ENCODE measurements around the gene MKLN1. TPM values are rescaled to one million over a fixed set of nuclear protein-coding genes. Genes with fewer than 3 reads are reported as not detected.

Gene MKLN1
- total and polyA plus RNA-seq, 2 of the 4 experiments (the other 2 are of a cell fraction), result 17.5 to 52.0 TPM

- TF ChIP-seq RFX5 (IDR thresholded peaks at IDR 0.05; ENCODE audit: low read depth, low read length), result no peak
- no peak for TF ChIP-seq MAFK (IDR thresholded peaks at IDR 0.05; ENCODE audit: low read depth, low read length)
Observed at GRCh38 chr7:131533566-131534561, 206.2 kb downstream of the MKLN1 start (continued).

GRCh38 chr7:131536361-131536849 is 208.7 kb downstream of the MKLN1 start:
- Histone ChIP-seq H2BK15ac (ENCODE audit: low read depth, low read length) (no peak overlapping the region), H3K9me3 (ENCODE audit: control insufficient read depth, insufficient read depth, low read length) (no peaks in the 10 kb centered on the region), H2AFZ (replicated peaks; ENCODE audit: low read length, poor library complexity) (no peak overlapping the region), H2AK5ac (ENCODE audit: low read depth, low read length) (no peak overlapping the region), H2BK120ac (ENCODE audit: low read depth, low read length) (no peak overlapping the region), H3K9ac (ENCODE audit: low read depth, low read length) (no peak overlapping the region), H3K4me1 (ENCODE audit: control insufficient read depth, insufficient read depth, low read length) (peaks cover 9% of the 10 kb centered on the region), H3K4ac (ENCODE audit: low read depth, low read length) (no peak overlapping the region), H3K36me3 (ENCODE audit: control insufficient read depth, insufficient read depth, low read length) (no peaks in the 10 kb centered on the region), H2BK5ac (ENCODE audit: low read depth, low read length, poor library complexity, severe bottlenecking) (no peak overlapping the region), H4K91ac (ENCODE audit: insufficient read depth, low read depth, low read length) (no peak overlapping the region), H4K5ac (ENCODE audit: low read depth, low read length) (no peak overlapping the region), H2BK20ac (ENCODE audit: low read depth, low read length) (no peak overlapping the region), H3K9me1 (ENCODE audit: insufficient read depth, low read length) (peaks cover 13% of the 10 kb centered on the region), H2AK9ac (replicated peaks; ENCODE audit: low read depth, low read length, poor library complexity) (no peak overlapping the region), H3K79me1 (ENCODE audit: low read depth in 1 of 2, low read length in 2 of 2) (peaks cover 5 to 20% of the 10 kb centered on the region in 2 experiments; a peak in 3 of 4 replicates), H4K8ac (ENCODE audit: low read depth in 2 of 2, low read length in 2 of 2) (no peak overlapping the region), H4K20me1 (ENCODE audit: insufficient read depth, low read length) (no peaks in the 10 kb centered on the region), H3K27ac (ENCODE audit: insufficient read depth, low read length) (no peak overlapping the region), H3K56ac (ENCODE audit: extremely low read depth, insufficient read depth, low read length) (no peak overlapping the region), H3K4me3 (ENCODE audit: insufficient read depth, low read depth, low read length) (no peak overlapping the region), H3K18ac (ENCODE audit: low read depth, low read length) (no peak overlapping the region), H3K27me3 (ENCODE audit: control insufficient read depth, insufficient read depth, low read length) (peaks cover 3% of the 10 kb centered on the region; the same call in 1 of the 2 replicates), H3K23ac (ENCODE audit: low read depth, low read length) (no peak overlapping the region), H3K14ac (replicated peaks; ENCODE audit: low read depth, low read length) (no peak overlapping the region), H3K4me2 (ENCODE audit: low read depth, low read length) (no peak overlapping the region)
- CTCF ChIA-PET, result no interaction called here
- 54% methylated on average over 2 of the region's 7 CpGs; no CpG with 5 or more reads in 1 of the 2 experiments for WGBS, 2 experiments (ENCODE audit: extremely low coverage in 2 of 2, insufficient read length in 1 of 2)
- TF ChIP-seq POLR2A (IDR thresholded peaks at IDR 0.05; ENCODE audit: low read depth, low read length) (no peak), MAZ (IDR thresholded peaks at IDR 0.05; ENCODE audit: borderline replicate concordance, low read depth, low read length) (no peak), FOS (IDR thresholded peaks at IDR 0.05; ENCODE audit: low read depth, low read length) (no peak)
- POLR2A ChIA-PET (ENCODE audit: unreplicated experiment), result no interaction called here
- ATAC-seq (ENCODE audit: low read depth) (no peak), DNase-seq (no peak)
- BruUV-seq (replicated peaks), result no TSS peak
- intact Hi-C loops (cut with micrococcal nuclease) (no loop called here), in situ Hi-C loops (cut with MboI; ENCODE audit: low sequenced_read_pairs) (no loop called here), dilution Hi-C loops (cut with HindIII; ENCODE audit: low sequenced_read_pairs, unreplicated experiment) (no loop called here)
